Ovary (tissue), 9 donors: ENCODE data around the gene PKD1. TPM values are rescaled to one million over a fixed set of nuclear protein-coding genes. Genes with fewer than 3 reads are reported as not detected.

Experiments used
- DNase-seq, 5 donors: peaks; one replicate each; pipeline ENCODE4 v3.0.0-alpha.2; 2019 to 2020
- H3K27ac ChIP-seq, 2 donors: fragments of 200-600 bp; one replicate each; pipeline versions ENCODE4 v1.5.1 to v1.8.0; 2019 to 2022
- H3K27me3 ChIP-seq: fragments of 200-600 bp; one replicate; pipeline ENCODE4 v1.8.0; 2022
- H3K36me3 ChIP-seq: fragments of 200-600 bp; sonication (generic); one replicate; pipeline ENCODE4 v1.5.1; 2019
- H3K4me1 ChIP-seq: one replicate; pipeline ENCODE4 v1.8.1; 2013; ENCODE audit warnings: mild to moderate bottlenecking, moderate library complexity; ENCODE audit not compliant: insufficient read depth
- H3K4me3 ChIP-seq: fragments of 200-600 bp; sonication (generic); one replicate; pipeline ENCODE4 v1.5.1; 2017
- H3K9me3 ChIP-seq, 2 donors: fragments of 200-600 bp in 1 of 2; sonication (generic) in 1 of 2; one replicate each; pipeline versions ENCODE4 v1.5.1 to v1.8.1; 2013 to 2019; ENCODE audit warnings: mild to moderate bottlenecking in 1 of 2, moderate library complexity in 1 of 2
- CTCF ChIP-seq, 3 donors: fragments of 450-650 bp in 2 of 3; fragments of 200-600 bp in 1 of 3; IDR thresholded peaks; one replicate each; pipeline versions ENCODE4 v1.5.1 to v1.8.0; 2016 to 2022; ENCODE audit warnings: antibody characterized with exemption in 3 of 3, mild to moderate bottlenecking in 1 of 3
- EP300 ChIP-seq: sonication (generic); formaldehyde crosslinking; IDR thresholded peaks from one replicate; pipeline ENCODE4 v1.6.1; 2017; ENCODE audit warnings: antibody characterized with exemption
- POLR2A ChIP-seq: fragments of 450-650 bp; IDR thresholded peaks from one replicate; pipeline ENCODE4 v1.6.1; 2017; ENCODE audit warnings: antibody characterized with exemption, mild to moderate bottlenecking, moderate library complexity
- WGBS, 3 donors: extraction: QIAGEN DNeasy Blood & Tissue Kit in 1 of 3; methylation state at CpG; one replicate each; pipeline versions ENCODE4 v1.1.5 to v1.1.7; 2013 to 2017; 5-methylcytosine and 5-hydroxymethylcytosine counted together
- intact Hi-C, 4 donors: fragments of 100-400 bp; cut with DNase I; formaldehyde crosslinking; loops; one replicate each; pipeline versions ENCODE4 v1.11.0 to v1.15.1; 2022 to 2023
- polyA plus RNA-seq, 2 donors: library from polyadenylated mRNA; stranded (reverse); fragments of 200-250 nt in 1 of 2; fragments of 350-450 nt in 1 of 2; fragmentation: Illumina TruSeq in 1 of 2; extraction: RNeasy Lipid Tissue Mini Kit (QIAGEN cat#74804) in 1 of 2; gene quantifications; one replicate each; pipeline ENCODE4 v1.2.3, GENCODE V29; 2013 to 2014
- total RNA-seq, 7 donors: library from RNA; depleted of rRNA in 2 of 7; stranded (reverse); fragments of >200 nt in 2 of 7; fragmentation: NEBNext Ultra II Directional in 3 of 7; extraction: Animal tissue kit (Norgen Biotek cat#: 25700) in 3 of 7; gene quantifications; one replicate each; pipeline versions ENCODE4 v1.1.0 to v1.2.4, GENCODE V29; 2016 to 2023
- donor health status: DM: no; HTN: no; CAD: no; lungs with moderate emphysema.
- donor health status: DM: no; HTN: no; CAD: no.
- donor health status: Bipolar disorder and iron deficiency.
- donor health status: DM: yes; HTN: yes; CAD: no.
- donor health status: DM: no; HTN: no; CAD: no.
- donor health status: DM: yes; HTN: yes; CAD: no.

PKD1 gene
- total and polyA plus RNA-seq, 9 donors: 8.7 to 203 (median 129) TPM

- Histone ChIP-seq H3K4me3 (no peak overlapping the region), H3K27me3 (no peaks in the 10 kb centered on the region), H3K27ac (no peak overlapping the region), H3K4me1 (no peaks in the 10 kb centered on the region), H3K36me3 (no peaks in the 10 kb centered on the region), H3K9me3 (no peaks in the 10 kb centered on the region)
- WGBS, 3 donors: 88 to 95% (median 89%) methylated on average over 16 of the region's 16 CpGs
- intact Hi-C loops: no loop called here
- DNase-seq: no peak
- TF ChIP-seq POLR2A (no peak), EP300 (no peak), CTCF (IDR thresholded peaks at IDR 0.05) (no peak)
Measured at GRCh38 chr16:2064368-2064945, 71.2 kb downstream of the PKD1 start.

- intact Hi-C loops: no loop called here
- H3K4me1 ChIP-seq: no peaks in the 10 kb centered on the region
- no peak for DNase-seq
- no peaks in the 10 kb centered on the region for H3K36me3 ChIP-seq
- no peak overlapping the region for H3K27ac ChIP-seq
- H3K4me3 ChIP-seq: no peak overlapping the region
- 86 to 88% (median 88%) methylated on average over 23 to 25 of the region's 25 CpGs for WGBS, 3 donors
- no peak for TF ChIP-seq EP300
- no peak for TF ChIP-seq CTCF (IDR thresholded peaks at IDR 0.05)
- no peak for TF ChIP-seq POLR2A
- H3K9me3 ChIP-seq: no peaks in the 10 kb centered on the region
- no peaks in the 10 kb centered on the region for H3K27me3 ChIP-seq
Measured at GRCh38 chr16:2063861-2064260, 71.8 kb downstream of the PKD1 start.

- H3K4me1 ChIP-seq: no peaks in the 10 kb centered on the region
- TF ChIP-seq POLR2A: no peak
- TF ChIP-seq EP300: no peak
- no peak for TF ChIP-seq CTCF (IDR thresholded peaks at IDR 0.05)
- H3K27ac ChIP-seq: no peak overlapping the region
- no peak for DNase-seq
- no peak overlapping the region for H3K4me3 ChIP-seq
- no peaks in the 10 kb centered on the region for H3K27me3 ChIP-seq
- WGBS, 3 donors: 88 to 92% (median 90%) methylated on average over 24 to 28 of the region's 28 CpGs
- intact Hi-C loops: no loop called here
- H3K9me3 ChIP-seq: no peaks in the 10 kb centered on the region
- no peaks in the 10 kb centered on the region for H3K36me3 ChIP-seq
Measured at GRCh38 chr16:2062801-2063200, 72.9 kb downstream of the PKD1 start.

GRCh38 chr16:2061526-2061925, 74.2 kb downstream of the PKD1 start:
- TF ChIP-seq EP300: no peak
- no peak for TF ChIP-seq CTCF (IDR thresholded peaks at IDR 0.05)
- no peak for TF ChIP-seq POLR2A
- H3K9me3 ChIP-seq: no peaks in the 10 kb centered on the region
- 84 to 91% (median 90%) methylated on average over 11 to 13 of the region's 13 CpGs for WGBS, 3 donors
- no peaks in the 10 kb centered on the region for H3K27me3 ChIP-seq
- H3K27ac ChIP-seq: no peak overlapping the region
- H3K4me1 ChIP-seq: no peaks in the 10 kb centered on the region
- no peak overlapping the region for H3K4me3 ChIP-seq
- H3K36me3 ChIP-seq: no peaks in the 10 kb centered on the region
- DNase-seq: no peak
- intact Hi-C loops: no loop called here
